Epidermal melanocyte (primary cell): ENCODE results near the gene ANKRD52.
"Not testable (repeated sequence)": the region's sequence is repeated elsewhere in the genome, so short reads cannot be mapped to it uniquely, and the experiment has no call there.

Experiments used
- DNase-seq: peaks from one replicate; pipeline ENCODE4 v3.0.0; 2011; ENCODE audit warnings: low spot score; ENCODE audit not compliant: insufficient read length

Gene ANKRD52

GRCh38 chr12:56258068-56258819 is at the start of gene ANKRD52:
Gene ANKRD52 (minus strand): TSS chr12:56258384. CDS start chr12:56258269, 115 bp downstream.
- peak; percentile 81 for DNase-seq

- DNase-seq: no peak
Observed at GRCh38 chr12:56307221-56307965, 49.2 kb upstream of the ANKRD52 start.

- no peak for DNase-seq
Observed at GRCh38 chr12:56304872-56305590, 46.8 kb upstream of the ANKRD52 start.

- no peak for DNase-seq
Observed at GRCh38 chr12:56304276-56304675, 46.1 kb upstream of the ANKRD52 start.

- DNase-seq: peak; percentile 19
Observed at GRCh38 chr12:56300644-56301464, 42.7 kb upstream of the ANKRD52 start.

- peak; percentile 93 for DNase-seq
Observed at GRCh38 chr12:56299853-56300643, 41.9 kb upstream of the ANKRD52 start, which contains the start of gene CS. Gene CS (minus strand): TSS chr12:56300330. CDS start chr12:56300201, 129 bp downstream.

GRCh38 chr12:56299308-56299852 is 41.2 kb upstream of the ANKRD52 start:
- no peak for DNase-seq

GRCh38 chr12:56298828-56299227 is 40.6 kb upstream of the ANKRD52 start:
- DNase-seq: no peak

GRCh38 chr12:56297400-56297799 is 39.2 kb upstream of the ANKRD52 start:
- DNase-seq: no peak

GRCh38 chr12:56296295-56296694 is 38.1 kb upstream of the ANKRD52 start:
- no peak for DNase-seq

- DNase-seq: no peak
Observed at GRCh38 chr12:56293795-56294194, 35.6 kb upstream of the ANKRD52 start.

GRCh38 chr12:56288705-56289387 is 30.7 kb upstream of the ANKRD52 start:
- no peak for DNase-seq

- DNase-seq: no peak
Observed at GRCh38 chr12:56286044-56286830, 28.1 kb upstream of the ANKRD52 start.

- not testable (repeated sequence) for DNase-seq
Observed at GRCh38 chr12:56284263-56284662, 26.1 kb upstream of the ANKRD52 start.

- DNase-seq: no peak
Observed at GRCh38 chr12:56282579-56282978, 24.4 kb upstream of the ANKRD52 start.

- DNase-seq: no peak
Observed at GRCh38 chr12:56282030-56282429, 23.8 kb upstream of the ANKRD52 start.

GRCh38 chr12:56280849-56281248 is 22.7 kb upstream of the ANKRD52 start:
- DNase-seq: no peak

GRCh38 chr12:56278905-56279304 is 20.7 kb upstream of the ANKRD52 start:
- no peak for DNase-seq

- no peak for DNase-seq
Observed at GRCh38 chr12:56274299-56274698, 16.1 kb upstream of the ANKRD52 start.
